ENCODE results near the gene FSTL5. TPM values are rescaled to one million over a fixed set of nuclear protein-coding genes. Genes with fewer than 3 reads are reported as not detected.

The FSTL5 gene
- total and polyA plus RNA-seq, 5 donors from 2014 or later, result not detected

GRCh38 chr4:161428180-161428965 lies 735.4 kb downstream of the FSTL5 start:
- no peak for ATAC-seq (ENCODE audit: low read depth in 2 of 2)
- H3K4me1 ChIP-seq (ENCODE audit: control insufficient read depth, insufficient read depth, low read length, poor library complexity, severe bottlenecking), result no peaks in the 10 kb centered on the region
- H3K36me3 Mint-ChIP-seq, result no peaks in the 10 kb centered on the region
- no peak overlapping the region for H3K4me3 ChIP-seq (ENCODE audit: low read depth, low read length)
- no peak for DNase-seq
- no peak overlapping the region for H3K27ac ChIP-seq (ENCODE audit: insufficient read depth, low read length, poor library complexity, severe bottlenecking)
- H3K9me3 Mint-ChIP-seq, result peaks cover 2 to 21% (median 8%) of the 10 kb centered on the region in 7 donors
- no peaks in the 10 kb centered on the region for H3K27me3 Mint-ChIP-seq
- peaks cover 0 to 1% of the 10 kb centered on the region in 2 experiments for H3K9me3 ChIP-seq (ENCODE audit: control insufficient read depth in 2 of 2, low read length in 2 of 2)
- no peaks in the 10 kb centered on the region for H3K4me1 Mint-ChIP-seq
- H3K27ac Mint-ChIP-seq, result no peak overlapping the region
- no peaks in the 10 kb centered on the region for H3K36me3 ChIP-seq (ENCODE audit: control insufficient read depth, insufficient read depth, low read length)
- H3K27me3 ChIP-seq (ENCODE audit: control insufficient read depth, insufficient read depth, low read length), result no peaks in the 10 kb centered on the region
- no peak overlapping the region for H3K4me3 Mint-ChIP-seq

GRCh38 chr4:161419822-161420221 lies 744.0 kb downstream of the FSTL5 start:
- DNase-seq, result no peak
- Histone ChIP-seq H3K27me3 (ENCODE audit: control insufficient read depth, insufficient read depth, low read length) (no peaks in the 10 kb centered on the region), H3K4me1 (ENCODE audit: control insufficient read depth, insufficient read depth, low read length, poor library complexity, severe bottlenecking) (no peaks in the 10 kb centered on the region), H3K27ac (ENCODE audit: insufficient read depth, low read length, poor library complexity, severe bottlenecking) (no peak overlapping the region), H3K36me3 (ENCODE audit: control insufficient read depth, insufficient read depth, low read length) (no peaks in the 10 kb centered on the region), H3K9me3 (ENCODE audit: control insufficient read depth in 2 of 2, low read length in 2 of 2) (no peaks in the 10 kb centered on the region), H3K4me3 (ENCODE audit: low read depth, low read length) (no peak overlapping the region)
- H3K9me3 Mint-ChIP-seq, result peaks cover 0 to 13% (median 4%) of the 10 kb centered on the region in 7 donors
- no peak overlapping the region for H3K27ac Mint-ChIP-seq
- no peaks in the 10 kb centered on the region for H3K27me3 Mint-ChIP-seq
- ATAC-seq (ENCODE audit: low read depth in 2 of 2), result no peak
- no peaks in the 10 kb centered on the region for H3K4me1 Mint-ChIP-seq
- H3K36me3 Mint-ChIP-seq, result no peaks in the 10 kb centered on the region
- no peak overlapping the region for H3K4me3 Mint-ChIP-seq

- H3K4me3 ChIP-seq (ENCODE audit: low read depth, low read length), result no peak overlapping the region
- Mint-ChIP-seq H3K27ac (no peak overlapping the region), H3K27me3 (no peaks in the 10 kb centered on the region), H3K9me3 (peaks cover 3 to 15% (median 8%) of the 10 kb centered on the region in 7 donors), H3K36me3 (no peaks in the 10 kb centered on the region), H3K4me1 (no peaks in the 10 kb centered on the region), H3K4me3 (no peak overlapping the region)
- no peaks in the 10 kb centered on the region for H3K4me1 ChIP-seq (ENCODE audit: control insufficient read depth, insufficient read depth, low read length, poor library complexity, severe bottlenecking)
- no peaks in the 10 kb centered on the region for H3K27me3 ChIP-seq (ENCODE audit: control insufficient read depth, insufficient read depth, low read length)
- ATAC-seq (ENCODE audit: low read depth in 2 of 2) (no peak), DNase-seq (no peak)
- no peaks in the 10 kb centered on the region for H3K36me3 ChIP-seq (ENCODE audit: control insufficient read depth, insufficient read depth, low read length)
- peaks cover 0 to 4% of the 10 kb centered on the region in 2 experiments for H3K9me3 ChIP-seq (ENCODE audit: control insufficient read depth in 2 of 2, low read length in 2 of 2)
- H3K27ac ChIP-seq (ENCODE audit: insufficient read depth, low read length, poor library complexity, severe bottlenecking), result no peak overlapping the region
Measured at GRCh38 chr4:161411901-161412300, 751.9 kb downstream of the FSTL5 start.

- H3K27ac ChIP-seq (ENCODE audit: insufficient read depth, low read length, poor library complexity, severe bottlenecking), result no peak overlapping the region
- H3K27ac Mint-ChIP-seq, result no peak overlapping the region
- no peaks in the 10 kb centered on the region for H3K27me3 Mint-ChIP-seq
- no peak overlapping the region for H3K4me3 ChIP-seq (ENCODE audit: low read depth, low read length)
- no peak overlapping the region for H3K4me3 Mint-ChIP-seq
- no peaks in the 10 kb centered on the region for H3K36me3 ChIP-seq (ENCODE audit: control insufficient read depth, insufficient read depth, low read length)
- H3K9me3 ChIP-seq (ENCODE audit: control insufficient read depth in 2 of 2, low read length in 2 of 2), result peaks cover 0 to 13% of the 10 kb centered on the region in 2 experiments
- DNase-seq (no peak), ATAC-seq (ENCODE audit: low read depth in 2 of 2) (no peak)
- H3K36me3 Mint-ChIP-seq, result no peaks in the 10 kb centered on the region
- H3K27me3 ChIP-seq (ENCODE audit: control insufficient read depth, insufficient read depth, low read length), result no peaks in the 10 kb centered on the region
- H3K4me1 ChIP-seq (ENCODE audit: control insufficient read depth, insufficient read depth, low read length, poor library complexity, severe bottlenecking), result no peaks in the 10 kb centered on the region
- H3K4me1 Mint-ChIP-seq, result no peaks in the 10 kb centered on the region
- peaks cover 0 to 14% (median 8%) of the 10 kb centered on the region in 7 donors for H3K9me3 Mint-ChIP-seq
Measured at GRCh38 chr4:161404346-161405110, 759.3 kb downstream of the FSTL5 start.

GRCh38 chr4:161403781-161404180 lies 760.0 kb downstream of the FSTL5 start:
- ATAC-seq (ENCODE audit: low read depth in 2 of 2) (no peak), DNase-seq (no peak)
- no peaks in the 10 kb centered on the region for H3K36me3 Mint-ChIP-seq
- Histone ChIP-seq H3K4me1 (ENCODE audit: control insufficient read depth, insufficient read depth, low read length, poor library complexity, severe bottlenecking) (no peaks in the 10 kb centered on the region), H3K27ac (ENCODE audit: insufficient read depth, low read length, poor library complexity, severe bottlenecking) (no peak overlapping the region), H3K36me3 (ENCODE audit: control insufficient read depth, insufficient read depth, low read length) (no peaks in the 10 kb centered on the region), H3K9me3 (ENCODE audit: control insufficient read depth in 2 of 2, low read length in 2 of 2) (peaks cover 0 to 13% of the 10 kb centered on the region in 2 experiments), H3K4me3 (ENCODE audit: low read depth, low read length) (no peak overlapping the region), H3K27me3 (ENCODE audit: control insufficient read depth, insufficient read depth, low read length) (no peaks in the 10 kb centered on the region)
- no peaks in the 10 kb centered on the region for H3K4me1 Mint-ChIP-seq
- H3K27me3 Mint-ChIP-seq, result no peaks in the 10 kb centered on the region
- H3K27ac Mint-ChIP-seq, result no peak overlapping the region
- H3K4me3 Mint-ChIP-seq, result no peak overlapping the region
- peaks cover 0 to 14% (median 8%) of the 10 kb centered on the region in 7 donors for H3K9me3 Mint-ChIP-seq

- no peaks in the 10 kb centered on the region for H3K27me3 ChIP-seq (ENCODE audit: control insufficient read depth, insufficient read depth, low read length)
- peaks cover 0 to 3% of the 10 kb centered on the region in 2 experiments for H3K9me3 ChIP-seq (ENCODE audit: control insufficient read depth in 2 of 2, low read length in 2 of 2)
- no peak overlapping the region for H3K4me3 ChIP-seq (ENCODE audit: low read depth, low read length)
- H3K27ac ChIP-seq (ENCODE audit: insufficient read depth, low read length, poor library complexity, severe bottlenecking), result no peak overlapping the region
- no peaks in the 10 kb centered on the region for H3K36me3 Mint-ChIP-seq
- peaks cover 0 to 4% (median 0%) of the 10 kb centered on the region in 4 donors for H3K4me1 Mint-ChIP-seq
- ATAC-seq (ENCODE audit: low read depth in 2 of 2) (no peak), DNase-seq (no peak)
- no peak overlapping the region for H3K4me3 Mint-ChIP-seq
- no peaks in the 10 kb centered on the region for H3K27me3 Mint-ChIP-seq
- no peak overlapping the region for H3K27ac Mint-ChIP-seq
- H3K4me1 ChIP-seq (ENCODE audit: control insufficient read depth, insufficient read depth, low read length, poor library complexity, severe bottlenecking), result no peaks in the 10 kb centered on the region
- no peaks in the 10 kb centered on the region for H3K36me3 ChIP-seq (ENCODE audit: control insufficient read depth, insufficient read depth, low read length)
- peaks cover 0 to 15% (median 1%) of the 10 kb centered on the region in 7 donors for H3K9me3 Mint-ChIP-seq
Measured at GRCh38 chr4:161393602-161394001, 770.2 kb downstream of the FSTL5 start.

- H3K4me3 Mint-ChIP-seq, result no peak overlapping the region
- ATAC-seq (ENCODE audit: low read depth in 2 of 2) (no peak), DNase-seq (no peak)
- H3K9me3 Mint-ChIP-seq, result peaks cover 0 to 13% (median 3%) of the 10 kb centered on the region in 7 donors
- Histone ChIP-seq H3K9me3 (ENCODE audit: control insufficient read depth in 2 of 2, low read length in 2 of 2) (no peaks in the 10 kb centered on the region), H3K27me3 (ENCODE audit: control insufficient read depth, insufficient read depth, low read length) (no peaks in the 10 kb centered on the region), H3K4me1 (ENCODE audit: control insufficient read depth, insufficient read depth, low read length, poor library complexity, severe bottlenecking) (no peaks in the 10 kb centered on the region), H3K27ac (ENCODE audit: insufficient read depth, low read length, poor library complexity, severe bottlenecking) (no peak overlapping the region), H3K4me3 (ENCODE audit: low read depth, low read length) (no peak overlapping the region), H3K36me3 (ENCODE audit: control insufficient read depth, insufficient read depth, low read length) (no peaks in the 10 kb centered on the region)
- H3K27ac Mint-ChIP-seq, result no peak overlapping the region
- no peaks in the 10 kb centered on the region for H3K27me3 Mint-ChIP-seq
- H3K4me1 Mint-ChIP-seq, result no peaks in the 10 kb centered on the region
- H3K36me3 Mint-ChIP-seq, result no peaks in the 10 kb centered on the region
Measured at GRCh38 chr4:161382655-161383054, 781.1 kb downstream of the FSTL5 start.
